KMS-11 (cell line): ENCODE measurements around the gene LSAMP.

ENCODE experiments used
- H2AFZ ChIP-seq: fragments of 200-600 bp; sonication (generic); 2 replicates; pipeline ENCODE4 v1.6.1; 2016; ENCODE audit warnings: antibody characterized with exemption, mixed run types, low read depth
- H3K27ac ChIP-seq: fragments of 200-600 bp; sonication (generic); 2 replicates; pipeline ENCODE4 v1.6.1; 2016; ENCODE audit warnings: mild to moderate bottlenecking, mixed run types
- H3K27me3 ChIP-seq: fragments of 200-600 bp; sonication (generic); 2 replicates; pipeline ENCODE4 v1.6.1; 2017; ENCODE audit warnings: mild to moderate bottlenecking, low read depth, mixed run types, moderate library complexity; ENCODE audit not compliant: insufficient read depth
- H3K36me3 ChIP-seq: fragments of 200-600 bp; sonication (generic); 2 replicates; pipeline ENCODE4 v1.6.1; 2017; ENCODE audit warnings: mild to moderate bottlenecking, mixed run types; ENCODE audit not compliant: insufficient read depth
- H3K4me1 ChIP-seq: fragments of 200-600 bp; sonication (generic); 2 replicates; pipeline ENCODE4 v1.6.1; 2016; ENCODE audit warnings: mild to moderate bottlenecking, low read depth, mixed run types; ENCODE audit not compliant: poor library complexity, severe bottlenecking
- H3K4me2 ChIP-seq: fragments of 200-600 bp; sonication (generic); 2 replicates; pipeline ENCODE4 v1.7.0; 2016; ENCODE audit warnings: mild to moderate bottlenecking, mixed run types
- H3K4me3 ChIP-seq: fragments of 200-600 bp; sonication (generic); IDR thresholded peaks from 2 replicates; pipeline ENCODE4 v1.6.1; 2017; ENCODE audit warnings: low read depth, low read length, mixed read lengths; ENCODE audit not compliant: insufficient read depth
- H3K79me2 ChIP-seq: fragments of 200-600 bp; sonication (generic); 2 replicates; pipeline ENCODE4 v1.6.1; 2016; ENCODE audit warnings: low read depth, mixed run types; ENCODE audit not compliant: insufficient read depth
- H3K9ac ChIP-seq: fragments of 200-600 bp; sonication (generic); 2 replicates; pipeline ENCODE4 v1.6.1; 2016; ENCODE audit warnings: mild to moderate bottlenecking, mixed run types
- H4K20me1 ChIP-seq: fragments of 200-600 bp; sonication (generic); 2 replicates; pipeline ENCODE4 v1.6.1; 2016; ENCODE audit warnings: mild to moderate bottlenecking, mixed run types; ENCODE audit not compliant: insufficient read depth
- CTCF ChIP-seq: fragments of 200-600 bp; sonication (generic); conservative IDR thresholded peaks from 2 replicates; pipeline ENCODE4 v1.6.1; 2017; ENCODE audit warnings: low read depth, mild to moderate bottlenecking, antibody characterized with exemption, low read length, moderate library complexity, mixed read lengths

LSAMP gene

GRCh38 chr3:116267116-116267515 lies 178.2 kb downstream of the LSAMP start:
- Histone ChIP-seq H2AFZ (no peak overlapping the region), H3K36me3 (no peaks in the 10 kb centered on the region), H3K4me3 (no peak overlapping the region), H3K79me2 (no peaks in the 10 kb centered on the region), H3K4me2 (no peak overlapping the region), H3K27ac (no peak overlapping the region), H4K20me1 (no peaks in the 10 kb centered on the region), H3K4me1 (no peaks in the 10 kb centered on the region), H3K27me3 (no peaks in the 10 kb centered on the region), H3K9ac (no peak overlapping the region)
- no peak for TF ChIP-seq CTCF

GRCh38 chr3:116265976-116266584 lies 179.2 kb downstream of the LSAMP start:
- Histone ChIP-seq H3K4me1 (no peaks in the 10 kb centered on the region), H3K4me3 (no peak overlapping the region), H3K27ac (no peak overlapping the region), H4K20me1 (no peaks in the 10 kb centered on the region), H3K27me3 (no peaks in the 10 kb centered on the region), H3K4me2 (no peak overlapping the region), H2AFZ (no peak overlapping the region), H3K36me3 (no peaks in the 10 kb centered on the region), H3K79me2 (no peaks in the 10 kb centered on the region), H3K9ac (no peak overlapping the region)
- TF ChIP-seq CTCF = no peak

- TF ChIP-seq CTCF = no peak
- no peaks in the 10 kb centered on the region for H3K79me2 ChIP-seq
- H3K9ac ChIP-seq = no peak overlapping the region
- H3K27ac ChIP-seq = no peak overlapping the region
- H3K4me1 ChIP-seq = no peaks in the 10 kb centered on the region
- no peaks in the 10 kb centered on the region for H4K20me1 ChIP-seq
- no peak overlapping the region for H2AFZ ChIP-seq
- H3K36me3 ChIP-seq = no peaks in the 10 kb centered on the region
- H3K27me3 ChIP-seq = no peaks in the 10 kb centered on the region
- no peak overlapping the region for H3K4me3 ChIP-seq
- H3K4me2 ChIP-seq = no peak overlapping the region
Observed at GRCh38 chr3:116265320-116265695, 180.0 kb downstream of the LSAMP start.

- Histone ChIP-seq H3K4me2 (no peak overlapping the region), H3K27me3 (no peaks in the 10 kb centered on the region), H3K4me1 (no peaks in the 10 kb centered on the region), H3K9ac (no peak overlapping the region), H3K4me3 (no peak overlapping the region), H2AFZ (no peak overlapping the region), H3K27ac (no peak overlapping the region), H3K36me3 (no peaks in the 10 kb centered on the region), H3K79me2 (no peaks in the 10 kb centered on the region), H4K20me1 (no peaks in the 10 kb centered on the region)
- no peak for TF ChIP-seq CTCF
Observed at GRCh38 chr3:116264546-116265319, 180.6 kb downstream of the LSAMP start.
